Measurements from ENCODE around the gene ATG16L2.

- TF ChIP-seq, protein P1, sequence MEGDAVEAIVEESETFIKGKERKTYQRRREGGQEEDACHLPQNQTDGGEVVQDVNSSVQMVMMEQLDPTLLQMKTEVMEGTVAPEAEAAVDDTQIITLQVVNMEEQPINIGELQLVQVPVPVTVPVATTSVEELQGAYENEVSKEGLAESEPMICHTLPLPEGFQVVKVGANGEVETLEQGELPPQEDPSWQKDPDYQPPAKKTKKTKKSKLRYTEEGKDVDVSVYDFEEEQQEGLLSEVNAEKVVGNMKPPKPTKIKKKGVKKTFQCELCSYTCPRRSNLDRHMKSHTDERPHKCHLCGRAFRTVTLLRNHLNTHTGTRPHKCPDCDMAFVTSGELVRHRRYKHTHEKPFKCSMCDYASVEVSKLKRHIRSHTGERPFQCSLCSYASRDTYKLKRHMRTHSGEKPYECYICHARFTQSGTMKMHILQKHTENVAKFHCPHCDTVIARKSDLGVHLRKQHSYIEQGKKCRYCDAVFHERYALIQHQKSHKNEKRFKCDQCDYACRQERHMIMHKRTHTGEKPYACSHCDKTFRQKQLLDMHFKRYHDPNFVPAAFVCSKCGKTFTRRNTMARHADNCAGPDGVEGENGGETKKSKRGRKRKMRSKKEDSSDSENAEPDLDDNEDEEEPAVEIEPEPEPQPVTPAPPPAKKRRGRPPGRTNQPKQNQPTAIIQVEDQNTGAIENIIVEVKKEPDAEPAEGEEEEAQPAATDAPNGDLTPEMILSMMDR (IDR thresholded peaks at IDR 0.05; ENCODE audit: low read length) = no peak
- TF ChIP-seq EZH2 (IDR thresholded peaks at IDR 0.05; ENCODE audit: borderline replicate concordance, low read length) = no peak
Measured at GRCh38 chr11:72813740-72814285, 398 bp upstream of the ATG16L2 start.

Measured in OCI-LY1 (cell line).